Ishikawa (cell line): ENCODE results near the gene CFAP61.

Source experiments
- CEBPB ChIP-seq: IDR thresholded peaks from 2 replicates; pipeline ENCODE4 v1.6.1; 2012
- CREB1 ChIP-seq: IDR thresholded peaks from 2 replicates; pipeline ENCODE4 v1.6.1; 2012; ENCODE audit warnings: low read depth
- EGR1 ChIP-seq: IDR thresholded peaks from 2 replicates; pipeline ENCODE4 v1.6.1; 2012
- EP300 ChIP-seq: IDR thresholded peaks from 2 replicates; pipeline ENCODE4 v1.6.1; 2012; ENCODE audit warnings: borderline replicate concordance
- FOXM1 ChIP-seq: IDR thresholded peaks from 2 replicates; pipeline ENCODE4 v1.6.1; 2012; ENCODE audit warnings: low read depth, borderline replicate concordance
- MAX ChIP-seq: IDR thresholded peaks from 2 replicates; pipeline ENCODE4 v1.6.1; 2012
- NFIC ChIP-seq: IDR thresholded peaks from 2 replicates; pipeline ENCODE4 v1.6.1; 2012
- RAD21 ChIP-seq: IDR thresholded peaks from 2 replicates; pipeline ENCODE4 v1.6.1; 2012; ENCODE audit warnings: low read depth
- REST ChIP-seq: IDR thresholded peaks from 2 replicates; pipeline ENCODE4 v1.6.1; 2012; ENCODE audit warnings: low read depth, mild to moderate bottlenecking
- TAF1 ChIP-seq: IDR thresholded peaks from 2 replicates; pipeline ENCODE4 v1.6.1; 2012; ENCODE audit warnings: low read depth, mild to moderate bottlenecking
- TCF12 ChIP-seq: IDR thresholded peaks from 2 replicates; pipeline ENCODE4 v1.6.1; 2012; ENCODE audit warnings: low read depth
- TEAD4 ChIP-seq: IDR thresholded peaks from 2 replicates; pipeline ENCODE4 v1.6.1; 2012
- USF1 ChIP-seq: IDR thresholded peaks from 2 replicates; pipeline ENCODE4 v1.6.1; 2012
- YY1 ChIP-seq: IDR thresholded peaks from 2 replicates; pipeline ENCODE4 v1.6.1; 2012; ENCODE audit warnings: low read depth
- ZBTB7A ChIP-seq: IDR thresholded peaks from 2 replicates; pipeline ENCODE4 v1.6.1; 2012; ENCODE audit warnings: low read depth

Gene CFAP61

GRCh38 chr20:20267685-20268370 is 215.5 kb downstream of the CFAP61 start:
- TF ChIP-seq EP300 (no peak), USF1 (no peak), ZBTB7A (no peak), MAX (no peak), CREB1 (no peak), EGR1 (no peak), TCF12 (no peak), REST (no peak), TAF1 (no peak), TEAD4 (no peak), YY1 (no peak), FOXM1 (no peak), NFIC (no peak), RAD21 (no peak), CEBPB (no peak)

GRCh38 chr20:20271271-20271670 is 218.9 kb downstream of the CFAP61 start:
- TF ChIP-seq REST, result no peak
- no peak for TF ChIP-seq USF1
- no peak for TF ChIP-seq FOXM1
- no peak for TF ChIP-seq NFIC
- TF ChIP-seq CREB1, result no peak
- TF ChIP-seq EP300, result no peak
- TF ChIP-seq TEAD4, result no peak
- no peak for TF ChIP-seq TAF1
- no peak for TF ChIP-seq CEBPB

GRCh38 chr20:20272686-20273085 is 220.4 kb downstream of the CFAP61 start:
- no peak for TF ChIP-seq TAF1
- TF ChIP-seq TCF12, result no peak
- TF ChIP-seq REST, result no peak
- TF ChIP-seq RAD21, result no peak
- TF ChIP-seq TEAD4, result no peak
- no peak for TF ChIP-seq CEBPB
- no peak for TF ChIP-seq ZBTB7A
- no peak for TF ChIP-seq NFIC
- no peak for TF ChIP-seq FOXM1
- TF ChIP-seq YY1, result no peak
- no peak for TF ChIP-seq CREB1
- TF ChIP-seq MAX, result no peak
- TF ChIP-seq EGR1, result no peak
- TF ChIP-seq USF1, result no peak
- TF ChIP-seq EP300, result no peak

GRCh38 chr20:20273286-20273685 is 221.0 kb downstream of the CFAP61 start:
- no peak for TF ChIP-seq FOXM1
- TF ChIP-seq NFIC, result no peak
- TF ChIP-seq CEBPB, result no peak
- TF ChIP-seq USF1, result no peak
- no peak for TF ChIP-seq EP300
- TF ChIP-seq ZBTB7A, result no peak
- no peak for TF ChIP-seq CREB1
- TF ChIP-seq YY1, result no peak
- TF ChIP-seq EGR1, result no peak
- no peak for TF ChIP-seq TAF1
- TF ChIP-seq RAD21, result no peak
- TF ChIP-seq REST, result no peak
- TF ChIP-seq TEAD4, result no peak
